IPS-15b (cell line): ENCODE results near the gene STK39.

Experiments
- H3K27me3 ChIP-seq: one replicate; pipeline ENCODE4 v1.6.1; 2013; ENCODE audit warnings: low read length; ENCODE audit not compliant: control insufficient read depth, insufficient read depth
- H3K36me3 ChIP-seq: one replicate; pipeline ENCODE4 v1.6.1; 2013; ENCODE audit warnings: low read length; ENCODE audit not compliant: control insufficient read depth, insufficient read depth
- H3K4me1 ChIP-seq: one replicate; pipeline ENCODE4 v1.6.1; 2013; ENCODE audit warnings: mild to moderate bottlenecking, low read length; ENCODE audit not compliant: control insufficient read depth, insufficient read depth
- H3K4me3 ChIP-seq: one replicate; pipeline ENCODE4 v1.5.1; 2013; ENCODE audit warnings: low read depth, low read length
- H3K9ac ChIP-seq: one replicate; pipeline ENCODE4 v1.6.1; 2013; ENCODE audit warnings: low read depth, mild to moderate bottlenecking, low read length
- H3K9me3 ChIP-seq: one replicate; pipeline ENCODE4 v1.6.1; 2013; ENCODE audit warnings: mild to moderate bottlenecking, low read length; ENCODE audit not compliant: control insufficient read depth, insufficient read depth

The STK39 gene

DNA sequence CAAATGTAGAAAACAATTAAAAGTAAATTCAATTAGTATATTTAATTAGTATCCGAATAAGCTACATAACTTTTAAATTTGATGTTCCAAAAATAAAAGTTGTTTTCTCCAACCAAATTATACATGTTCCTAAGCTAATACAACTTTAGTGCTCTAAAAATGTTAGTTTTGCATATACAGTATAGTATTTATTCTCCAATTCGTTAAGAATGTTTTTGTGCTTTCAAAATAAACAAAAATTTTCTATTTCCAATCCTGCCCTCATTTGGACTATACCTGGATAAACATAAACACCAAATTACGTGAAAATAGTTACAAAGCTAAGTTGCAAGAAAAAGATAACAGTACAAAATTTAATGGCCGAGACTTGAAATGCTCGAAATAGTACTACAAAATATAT, 71.9 kb downstream of the STK39 start:
- no peaks in the 10 kb centered on the region for H3K27me3 ChIP-seq
- no peaks in the 10 kb centered on the region for H3K9me3 ChIP-seq
- no peak overlapping the region for H3K4me3 ChIP-seq
- H3K36me3 ChIP-seq, result no peaks in the 10 kb centered on the region
- no peaks in the 10 kb centered on the region for H3K4me1 ChIP-seq
- H3K9ac ChIP-seq, result no peak overlapping the region

DNA sequence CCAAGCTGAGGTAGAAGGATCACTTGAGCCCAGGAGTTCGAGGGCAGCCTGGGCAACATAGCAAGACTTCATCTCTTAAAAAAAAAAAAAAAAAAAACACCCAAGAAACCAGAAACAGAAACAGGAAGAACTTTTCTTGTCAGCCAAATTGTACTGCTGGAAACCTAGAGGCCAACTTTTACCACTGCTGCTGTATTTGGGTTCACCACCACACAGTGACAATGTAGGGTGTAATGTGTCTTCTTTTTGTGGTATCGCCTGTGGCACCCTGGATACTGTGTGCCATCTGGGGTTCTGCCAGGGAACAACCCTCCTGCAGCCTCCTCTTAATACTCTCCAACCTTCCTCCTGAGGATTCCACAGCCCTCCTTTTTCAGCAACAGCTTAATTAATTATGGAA, 72.6 kb downstream of the STK39 start:
- H3K9ac ChIP-seq, result no peak overlapping the region
- no peaks in the 10 kb centered on the region for H3K36me3 ChIP-seq
- no peak overlapping the region for H3K4me3 ChIP-seq
- H3K27me3 ChIP-seq, result no peaks in the 10 kb centered on the region
- H3K4me1 ChIP-seq, result no peaks in the 10 kb centered on the region
- H3K9me3 ChIP-seq, result no peaks in the 10 kb centered on the region

DNA sequence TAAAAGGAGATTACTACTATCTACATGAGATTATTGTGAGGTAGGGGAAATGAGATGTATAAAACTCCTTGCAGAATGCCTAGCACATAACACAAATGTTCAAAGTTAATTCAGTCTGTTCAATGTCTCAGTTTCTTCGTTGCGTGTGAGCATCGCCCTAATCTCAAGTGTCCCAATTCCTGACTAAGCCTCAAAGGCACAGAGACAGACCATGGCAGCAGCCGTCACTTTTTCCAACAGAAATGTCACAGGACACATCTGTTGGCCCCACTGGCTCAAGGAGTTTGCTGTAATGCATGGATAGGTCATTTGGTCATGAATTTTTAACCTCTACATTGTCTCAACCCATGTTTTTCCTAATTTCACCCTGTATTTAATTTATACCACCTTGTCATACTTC, 75.3 kb downstream of the STK39 start:
- Histone ChIP-seq H3K4me1 (no peaks in the 10 kb centered on the region), H3K27me3 (no peaks in the 10 kb centered on the region), H3K4me3 (no peak overlapping the region), H3K9ac (no peak overlapping the region), H3K36me3 (no peaks in the 10 kb centered on the region), H3K9me3 (no peaks in the 10 kb centered on the region)

DNA sequence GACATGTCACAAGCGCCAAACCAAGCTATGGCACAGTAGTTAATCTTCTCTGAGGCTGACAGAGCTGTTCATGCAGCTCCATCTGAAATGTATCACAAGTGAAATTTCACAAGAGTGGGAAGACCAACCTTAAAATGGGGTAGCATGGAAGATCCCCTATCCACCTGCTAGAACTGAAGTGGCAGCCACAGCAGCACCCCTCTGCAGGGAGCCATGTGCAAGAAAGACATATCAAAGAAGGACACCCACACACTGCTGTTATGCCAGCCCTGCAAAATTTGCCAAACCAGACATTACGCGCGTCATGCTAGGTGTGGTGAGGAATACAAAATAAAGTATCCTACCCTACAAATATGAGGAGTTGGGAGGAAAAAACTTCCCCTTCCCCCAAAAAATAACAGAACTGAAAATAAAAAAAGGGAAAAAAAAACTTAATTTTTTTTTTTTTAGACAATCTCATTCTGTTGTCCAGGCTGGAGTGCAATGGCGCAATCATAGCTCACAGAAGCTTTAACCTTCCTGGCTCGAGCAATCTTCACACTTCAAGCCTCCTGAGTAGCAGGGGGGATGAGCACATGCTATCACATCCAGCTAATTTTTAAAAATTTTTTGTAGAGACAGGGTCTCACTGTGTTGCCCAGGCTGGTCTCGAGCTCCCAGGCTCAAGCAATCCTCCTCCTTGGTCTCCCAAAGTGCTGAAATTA, 76.2 kb downstream of the STK39 start:
- no peak overlapping the region for H3K4me3 ChIP-seq
- no peaks in the 10 kb centered on the region for H3K36me3 ChIP-seq
- H3K9ac ChIP-seq, result no peak overlapping the region
- no peaks in the 10 kb centered on the region for H3K9me3 ChIP-seq
- no peaks in the 10 kb centered on the region for H3K27me3 ChIP-seq
- no peaks in the 10 kb centered on the region for H3K4me1 ChIP-seq

DNA sequence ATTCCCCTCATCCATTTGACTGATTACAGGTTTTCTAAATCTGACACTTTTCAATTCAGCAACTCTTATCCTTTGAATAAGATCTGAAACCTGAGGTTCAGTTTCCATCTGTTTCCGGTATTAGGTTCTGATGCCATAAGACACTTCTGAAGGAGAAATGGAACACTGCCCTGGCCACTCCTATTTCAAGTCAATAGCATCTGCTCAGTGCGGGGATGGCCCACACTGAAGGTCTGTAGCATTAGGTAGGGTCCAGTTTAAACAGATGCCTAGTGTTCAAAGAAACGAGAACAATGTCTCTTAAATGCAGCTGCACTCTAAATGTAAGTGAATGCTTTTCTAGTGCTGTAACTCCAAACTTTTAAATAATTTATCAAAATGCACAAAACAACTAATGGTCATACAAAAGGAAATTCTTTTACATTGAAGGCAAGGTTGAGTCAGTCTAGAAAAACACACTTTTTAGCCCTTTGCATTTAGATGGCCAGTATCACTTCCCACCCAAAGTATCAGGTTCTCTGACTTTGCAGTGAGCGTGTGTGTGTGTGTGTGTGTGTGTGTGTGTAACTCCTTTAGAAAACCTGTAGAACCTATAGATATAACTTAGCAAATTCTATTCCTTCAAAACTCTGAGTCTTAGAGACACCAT, 78.2 kb downstream of the STK39 start:
- Histone ChIP-seq H3K36me3 (no peaks in the 10 kb centered on the region), H3K9ac (no peak overlapping the region), H3K9me3 (no peaks in the 10 kb centered on the region), H3K27me3 (no peaks in the 10 kb centered on the region), H3K4me1 (peaks cover 3% of the 10 kb centered on the region), H3K4me3 (no peak overlapping the region)

DNA sequence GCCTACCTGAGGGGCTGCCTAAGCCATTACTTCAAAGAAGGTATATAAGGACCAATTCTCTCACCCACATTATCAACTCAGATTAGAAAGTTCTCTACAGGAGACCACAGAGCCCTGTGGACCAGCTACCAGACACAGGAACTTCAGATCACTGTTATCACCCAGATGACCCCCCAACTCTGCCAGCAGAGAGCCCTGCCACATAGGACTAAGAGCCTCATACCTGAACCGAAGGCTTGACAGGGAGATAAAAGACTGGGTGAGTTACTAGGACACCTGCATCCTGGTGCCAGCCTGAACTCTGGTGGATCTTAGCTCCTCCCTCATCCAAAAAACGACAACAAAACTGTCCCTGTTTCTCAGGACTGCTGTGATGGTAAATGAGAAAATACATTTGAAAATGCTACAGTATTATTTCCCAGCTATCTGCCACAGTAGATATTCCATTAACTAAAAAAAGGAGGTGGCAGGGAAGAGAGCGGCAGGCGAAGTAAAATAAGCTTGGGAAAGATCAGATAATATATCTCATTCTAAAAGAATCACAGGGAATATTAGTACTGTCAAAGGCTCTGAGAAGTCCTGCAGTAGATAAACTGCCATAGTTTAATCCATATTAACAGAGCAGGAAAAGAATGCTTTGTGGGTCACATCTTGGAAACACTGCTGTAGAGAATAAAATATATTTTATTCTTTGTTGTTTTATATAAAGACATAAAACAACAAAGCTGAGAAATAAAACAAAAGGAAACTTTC, 79.7 kb downstream of the STK39 start:
- Histone ChIP-seq H3K9me3 (no peaks in the 10 kb centered on the region), H3K4me3 (no peak overlapping the region), H3K9ac (no peak overlapping the region), H3K36me3 (no peaks in the 10 kb centered on the region), H3K27me3 (no peaks in the 10 kb centered on the region), H3K4me1 (peaks cover 3% of the 10 kb centered on the region)

DNA sequence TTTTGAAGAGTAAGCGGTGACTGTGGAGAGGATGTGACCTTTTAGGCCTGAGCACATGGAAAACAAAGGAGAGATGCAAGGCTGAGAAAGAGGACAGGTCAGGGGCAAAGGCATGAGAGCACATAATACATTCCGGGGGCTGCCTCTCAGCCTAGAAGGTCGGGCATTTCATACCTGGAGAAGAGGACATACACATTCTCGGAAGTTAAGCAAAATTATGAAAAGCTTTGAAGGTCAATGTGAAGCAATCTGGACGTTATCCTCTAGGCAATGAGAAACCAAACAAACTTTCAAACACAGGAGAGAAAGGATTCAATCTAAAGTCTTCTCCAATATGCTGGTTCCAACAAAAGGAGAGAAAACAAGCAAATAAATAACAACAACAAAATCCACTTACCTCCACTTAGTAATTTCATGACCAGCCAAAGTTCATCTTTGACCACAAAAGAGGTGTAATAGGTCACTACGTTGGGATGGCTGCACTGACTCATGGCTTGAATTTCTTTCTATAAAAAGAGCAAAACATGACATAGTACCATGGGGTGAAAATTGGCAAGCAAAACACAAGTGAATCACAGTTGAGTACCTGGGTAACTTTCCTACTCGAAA, 80.4 kb downstream of the STK39 start:
- Histone ChIP-seq H3K9me3 (no peaks in the 10 kb centered on the region), H3K4me3 (no peak overlapping the region), H3K27me3 (no peaks in the 10 kb centered on the region), H3K36me3 (no peaks in the 10 kb centered on the region), H3K9ac (no peak overlapping the region), H3K4me1 (peaks cover 3% of the 10 kb centered on the region)

DNA sequence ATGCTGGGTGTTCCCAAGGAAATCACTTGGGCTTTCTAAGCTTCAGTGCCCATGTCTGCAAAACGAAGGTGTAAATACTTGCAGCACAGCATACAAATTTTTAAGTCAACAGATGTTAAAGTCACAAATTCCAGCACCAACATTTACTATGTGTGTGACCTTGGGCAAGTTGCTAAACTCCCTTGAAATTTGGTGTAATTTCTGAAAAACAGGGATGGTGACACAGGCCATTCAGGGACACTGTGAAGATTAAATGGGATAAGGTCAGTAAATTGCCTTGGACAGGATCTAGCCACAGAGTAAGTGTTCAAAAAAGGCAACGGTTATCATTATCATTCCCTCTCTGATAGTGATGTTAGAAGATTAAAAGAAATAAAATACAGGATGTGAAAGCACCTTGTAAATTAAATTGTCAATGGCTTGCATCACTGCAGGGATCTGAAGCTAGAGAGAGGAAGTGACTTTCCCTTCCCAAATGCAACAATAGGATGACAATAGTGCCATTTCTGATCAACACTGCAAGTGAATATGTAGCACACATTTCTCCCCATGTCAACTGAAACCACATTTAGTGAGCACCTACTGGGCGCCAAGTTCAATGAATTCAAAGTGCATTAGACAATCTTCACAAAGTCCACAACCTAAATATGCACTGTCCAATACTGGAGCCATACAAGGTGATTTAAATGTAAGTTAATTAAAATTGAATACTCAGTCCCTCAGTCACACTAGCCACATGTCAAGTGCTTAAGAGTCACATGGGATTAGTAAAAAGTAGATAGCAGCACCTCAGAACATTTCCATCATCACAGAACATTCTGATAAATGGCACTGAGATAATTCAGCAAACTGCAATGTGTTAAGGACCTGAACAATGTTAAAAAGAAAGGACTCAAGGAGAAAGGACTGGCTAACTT, 81.2 kb downstream of the STK39 start:
- Histone ChIP-seq H3K27me3 (no peaks in the 10 kb centered on the region), H3K9ac (no peak overlapping the region), H3K9me3 (no peaks in the 10 kb centered on the region), H3K4me1 (peaks cover 4% of the 10 kb centered on the region), H3K36me3 (no peaks in the 10 kb centered on the region), H3K4me3 (no peak overlapping the region)

DNA sequence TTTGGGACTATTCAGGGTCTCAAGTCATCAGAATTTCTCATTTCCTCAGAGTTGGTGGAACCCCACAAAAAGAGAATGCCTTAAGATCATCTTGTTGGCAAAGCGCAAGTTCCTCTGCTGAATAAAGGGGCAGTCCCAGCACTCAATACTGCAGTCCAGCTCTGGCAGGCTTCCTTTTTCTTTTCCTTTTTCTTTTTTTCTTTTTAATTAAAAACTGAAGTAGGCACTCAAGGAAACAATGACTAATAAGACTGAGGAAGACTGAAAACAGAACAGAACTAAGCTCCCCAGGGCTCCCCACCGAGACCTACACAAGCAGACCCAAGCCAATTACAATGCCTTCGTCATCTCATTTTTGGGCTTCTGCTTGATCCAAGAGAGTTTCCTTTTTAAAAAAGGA, 82.0 kb downstream of the STK39 start:
- Histone ChIP-seq H3K4me1 (peaks cover 7% of the 10 kb centered on the region), H3K9ac (no peak overlapping the region), H3K36me3 (no peaks in the 10 kb centered on the region), H3K27me3 (no peaks in the 10 kb centered on the region), H3K4me3 (no peak overlapping the region), H3K9me3 (no peaks in the 10 kb centered on the region)

DNA sequence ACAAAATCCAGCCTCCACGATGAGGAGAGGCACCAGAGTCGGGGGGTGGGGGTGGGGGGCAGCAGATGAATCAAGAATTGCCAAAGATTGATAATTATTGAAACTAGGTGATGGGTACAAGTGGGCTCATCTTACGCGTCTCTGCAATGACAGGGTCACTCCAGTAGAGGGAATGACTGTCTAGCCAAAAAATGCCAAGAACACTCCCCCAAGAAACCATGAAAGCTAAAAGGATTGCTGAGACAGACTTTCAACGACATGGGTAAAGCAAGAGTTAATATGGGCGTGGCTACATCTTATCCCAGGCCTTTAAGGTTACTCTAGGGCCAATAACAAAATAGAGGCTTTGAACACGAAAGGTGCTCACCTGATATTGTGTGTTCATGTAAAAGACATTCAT, 86.5 kb downstream of the STK39 start:
- H3K27me3 ChIP-seq, result no peaks in the 10 kb centered on the region
- H3K4me3 ChIP-seq, result no peak overlapping the region
- H3K9me3 ChIP-seq, result no peaks in the 10 kb centered on the region
- no peaks in the 10 kb centered on the region for H3K36me3 ChIP-seq
- H3K4me1 ChIP-seq, result peaks cover 7% of the 10 kb centered on the region
- no peak overlapping the region for H3K9ac ChIP-seq
